Femur (tissue), 1 donor: Measurements from ENCODE around the gene MAD1L1.

Source experiments
- DNase-seq: peaks from one replicate; pipeline ENCODE4 v3.0.0-alpha.2; 2017

The MAD1L1 gene

GRCh38 chr7:1963575-1963974 lies 269.2 kb downstream of the MAD1L1 start:
- no peak for DNase-seq

- no peak for DNase-seq
Observed at GRCh38 chr7:1961701-1962276, 271.0 kb downstream of the MAD1L1 start.

- no peak for DNase-seq
Observed at GRCh38 chr7:1959305-1959704, 273.4 kb downstream of the MAD1L1 start.

GRCh38 chr7:1957471-1958225 lies 275.1 kb downstream of the MAD1L1 start:
- no peak for DNase-seq

GRCh38 chr7:1956611-1957470 lies 275.9 kb downstream of the MAD1L1 start:
- no peak for DNase-seq

- DNase-seq = no peak
Observed at GRCh38 chr7:1956141-1956540, 276.6 kb downstream of the MAD1L1 start.

- DNase-seq = no peak
Observed at GRCh38 chr7:1954366-1955004, 278.3 kb downstream of the MAD1L1 start.

GRCh38 chr7:1953199-1954190 lies 279.2 kb downstream of the MAD1L1 start:
- DNase-seq = no peak

GRCh38 chr7:1952781-1953180 lies 280.0 kb downstream of the MAD1L1 start:
- no peak for DNase-seq

- DNase-seq = no peak
Observed at GRCh38 chr7:1952169-1952760, 280.5 kb downstream of the MAD1L1 start.

GRCh38 chr7:1951600-1951999 lies 281.1 kb downstream of the MAD1L1 start:
- DNase-seq = no peak

GRCh38 chr7:1951159-1951536 lies 281.6 kb downstream of the MAD1L1 start:
- DNase-seq = peak; percentile 74

GRCh38 chr7:1950452-1951158 lies 282.1 kb downstream of the MAD1L1 start:
- DNase-seq = no peak

- DNase-seq = no peak
Observed at GRCh38 chr7:1950066-1950451, 282.7 kb downstream of the MAD1L1 start.

- no peak for DNase-seq
Observed at GRCh38 chr7:1949681-1950055, 283.1 kb downstream of the MAD1L1 start.

GRCh38 chr7:1948887-1949680 lies 283.7 kb downstream of the MAD1L1 start:
- no peak for DNase-seq

GRCh38 chr7:1948301-1948796 lies 284.4 kb downstream of the MAD1L1 start:
- no peak for DNase-seq

GRCh38 chr7:1947586-1948217 lies 285.0 kb downstream of the MAD1L1 start:
- no peak for DNase-seq

- no peak for DNase-seq
Observed at GRCh38 chr7:1946773-1947450, 285.8 kb downstream of the MAD1L1 start.
